CD4-positive, alpha-beta memory T cell (primary cell): Measurements from ENCODE around the gene ARHGEF18. TPM values are rescaled to one million over a fixed set of nuclear protein-coding genes. Genes with fewer than 3 reads are reported as not detected.

Source experiments
- CTCF ChIA-PET: fragments of 350-600 bp; sonication (Branson Sonifier 250); formaldehyde crosslinking; loops from one replicate; lab custom pipeline; 2021; ENCODE audit warnings: inconsistent platforms; ENCODE audit not compliant: partially characterized antibody; lab: Charles Lee
- POLR2A ChIA-PET: fragments of 350-600 bp; sonication (Branson Sonifier 250); formaldehyde crosslinking; loops from one replicate; lab custom pipeline; 2021; ENCODE audit not compliant: partially characterized antibody; lab: Charles Lee
- DNase-seq, 5 donors: peaks; one replicate each; pipeline versions ENCODE4 v3.0.0 to v3.0.0-alpha.2; 2020 to 2022; ENCODE audit warnings: mixed read lengths in 1 of 5
- H3K27ac ChIP-seq: one replicate; pipeline ENCODE4 v1.7.0; 2013; ENCODE audit warnings: low read depth, low read length
- H3K27me3 ChIP-seq: 2 replicates; pipeline ENCODE4 v1.7.0; 2013; ENCODE audit warnings: mild to moderate bottlenecking, low read length, moderate library complexity; ENCODE audit not compliant: insufficient read depth
- H3K36me3 ChIP-seq: 2 replicates; pipeline ENCODE4 v1.7.0; 2013; ENCODE audit warnings: mild to moderate bottlenecking, low read length, moderate library complexity; ENCODE audit not compliant: insufficient read depth
- H3K4me1 ChIP-seq: 2 replicates; pipeline ENCODE4 v1.7.0; 2013; ENCODE audit warnings: mild to moderate bottlenecking, low read length, moderate library complexity; ENCODE audit not compliant: insufficient read depth
- H3K4me3 ChIP-seq, 2 donors: one replicate each; pipeline ENCODE4 v1.7.0; 2013; ENCODE audit warnings: low read length in 2 of 2, mild to moderate bottlenecking in 1 of 2
- H3K9me3 ChIP-seq, 2 donors: one replicate each; pipeline ENCODE4 v1.7.0; 2013; ENCODE audit warnings: low read length in 2 of 2, control low read depth in 1 of 2; ENCODE audit not compliant: control insufficient read depth in 1 of 2
- H3K27ac Mint-ChIP-seq, 7 donors: one replicate each; pipeline ENCODE4 v1.8.0; 2020 to 2021; ENCODE audit warnings: mixed read lengths in 7 of 7, mild to moderate bottlenecking in 6 of 7, inconsistent platforms in 3 of 7, moderate library complexity in 3 of 7
- H3K27me3 Mint-ChIP-seq, 2 donors: one replicate each; pipeline ENCODE4 v1.8.0; 2020 to 2021; ENCODE audit warnings: mixed read lengths in 2 of 2
- H3K36me3 Mint-ChIP-seq, 2 donors: one replicate each; pipeline ENCODE4 v1.8.0; 2020 to 2021; ENCODE audit warnings: mixed read lengths in 2 of 2, inconsistent platforms in 1 of 2, mild to moderate bottlenecking in 1 of 2
- H3K4me1 Mint-ChIP-seq, 4 donors: one replicate each; pipeline ENCODE4 v1.8.0; 2020 to 2021; ENCODE audit warnings: mixed read lengths in 4 of 4, mild to moderate bottlenecking in 1 of 4
- H3K4me3 Mint-ChIP-seq, 8 donors: one replicate each; pipeline ENCODE4 v1.8.0; 2020 to 2021; ENCODE audit warnings: mixed read lengths in 8 of 8, mild to moderate bottlenecking in 7 of 8, moderate library complexity in 6 of 8, inconsistent platforms in 3 of 8
- H3K9me3 Mint-ChIP-seq, 8 donors: one replicate each; pipeline ENCODE4 v1.8.0; 2020 to 2021; ENCODE audit warnings: mixed read lengths in 8 of 8, mild to moderate bottlenecking in 5 of 8, inconsistent platforms in 3 of 8, moderate library complexity in 1 of 8
- intact Hi-C: fragments of 100-400 bp; cut with micrococcal nuclease; formaldehyde crosslinking; loops from one replicate; pipeline ENCODE4 v1.15.1; 2023
- polyA plus RNA-seq, 2 donors: library from polyadenylated mRNA; unstranded; fragments of 300-500 nt; fragmentation: Illumina TruSeq; gene quantifications; one replicate each; pipeline ENCODE4 v1.2.3, GENCODE V29; 2021
- total RNA-seq, 2 experiments: library from RNA; stranded (reverse); gene quantifications; one replicate each; pipeline ENCODE4 v1.2.3, GENCODE V29; 2021

ARHGEF18 gene
- total and polyA plus RNA-seq, 4 experiments from 2014 or later: 2.2 to 83.8 (median 46.7) TPM

GRCh38 chr19:7312816-7313215 lies 35.9 kb upstream of the ARHGEF18 start:
- no peak overlapping the region for H3K4me3 Mint-ChIP-seq
- DNase-seq: no peak
- H3K9me3 Mint-ChIP-seq: peaks cover 0 to 5% (median under 1%) of the 10 kb centered on the region in 8 donors
- Histone ChIP-seq H3K36me3 (no peaks in the 10 kb centered on the region), H3K27me3 (no peaks in the 10 kb centered on the region), H3K27ac (no peak overlapping the region), H3K4me1 (no peaks in the 10 kb centered on the region), H3K4me3 (no peak overlapping the region), H3K9me3 (no peaks in the 10 kb centered on the region)
- H3K4me1 Mint-ChIP-seq: peaks cover 0 to 1% (median 0%) of the 10 kb centered on the region in 4 donors
- H3K27ac Mint-ChIP-seq: peak overlapping the region in 1 of 7 donors; percentile 55
- POLR2A ChIA-PET: no interaction called here
- intact Hi-C loops: no loop called here
- peaks cover 3% of the 10 kb centered on the region in 2 donors for H3K27me3 Mint-ChIP-seq
- no peaks in the 10 kb centered on the region for H3K36me3 Mint-ChIP-seq
- CTCF ChIA-PET: no interaction called here

GRCh38 chr19:7318176-7318575 lies 30.6 kb upstream of the ARHGEF18 start:
- no peaks in the 10 kb centered on the region for H3K36me3 Mint-ChIP-seq
- no peaks in the 10 kb centered on the region for H3K4me1 Mint-ChIP-seq
- H3K27me3 Mint-ChIP-seq: peaks cover 2 to 8% of the 10 kb centered on the region in 2 donors
- Histone ChIP-seq H3K4me1 (no peaks in the 10 kb centered on the region), H3K27me3 (no peaks in the 10 kb centered on the region), H3K9me3 (no peaks in the 10 kb centered on the region), H3K36me3 (no peaks in the 10 kb centered on the region), H3K27ac (no peak overlapping the region), H3K4me3 (no peak overlapping the region)
- ChIA-PET POLR2A (no interaction called here), CTCF (no interaction called here)
- intact Hi-C loops: no loop called here
- H3K9me3 Mint-ChIP-seq: peaks cover 0 to 12% (median 5%) of the 10 kb centered on the region in 8 donors
- H3K4me3 Mint-ChIP-seq: no peak overlapping the region
- DNase-seq: no peak
- no peak overlapping the region for H3K27ac Mint-ChIP-seq

GRCh38 chr19:7326105-7326877 lies 22.4 kb upstream of the ARHGEF18 start:
- H3K9me3 ChIP-seq: no peaks in the 10 kb centered on the region
- ChIA-PET POLR2A (interaction anchor here (1.3 kb wide), 1 partner anchor 22 kb away, joined by 4 read pairs; the partner anchor contains the start of gene ARHGEF18), CTCF (interaction anchor here (0.8 to 4.9 kb wide), 9 partner anchors 9 to 224 kb away, joined by 3 to 50 read pairs (median 4); partner anchors contain the start of gene ARHGEF18)
- DNase-seq: peak in 2 of 5 donors; percentile 24 to 37
- no peak overlapping the region for H3K27ac Mint-ChIP-seq
- H3K4me1 Mint-ChIP-seq: no peaks in the 10 kb centered on the region
- H3K27me3 Mint-ChIP-seq: peaks cover 1 to 2% of the 10 kb centered on the region in 2 donors
- no peak overlapping the region for H3K4me3 ChIP-seq
- no peaks in the 10 kb centered on the region for H3K36me3 Mint-ChIP-seq
- H3K4me1 ChIP-seq: no peaks in the 10 kb centered on the region
- H3K36me3 ChIP-seq: no peaks in the 10 kb centered on the region
- intact Hi-C loops: loop anchor here (1.0 kb wide), 1 partner anchor 224 kb away; no protein-coding TSS in a partner anchor
- H3K27me3 ChIP-seq: no peaks in the 10 kb centered on the region
- H3K27ac ChIP-seq: no peak overlapping the region
- no peak overlapping the region for H3K4me3 Mint-ChIP-seq
- H3K9me3 Mint-ChIP-seq: peaks cover 0 to 14% (median 6%) of the 10 kb centered on the region in 8 donors

GRCh38 chr19:7327802-7328201 lies 20.9 kb upstream of the ARHGEF18 start:
- no peaks in the 10 kb centered on the region for H3K9me3 ChIP-seq
- Mint-ChIP-seq H3K9me3 (peaks cover 0 to 14% (median 6%) of the 10 kb centered on the region in 8 donors), H3K27ac (no peak overlapping the region), H3K36me3 (no peaks in the 10 kb centered on the region), H3K27me3 (peaks cover 1% of the 10 kb centered on the region in 2 donors), H3K4me1 (no peaks in the 10 kb centered on the region), H3K4me3 (no peak overlapping the region)
- no peak for DNase-seq
- no peaks in the 10 kb centered on the region for H3K27me3 ChIP-seq
- H3K27ac ChIP-seq: no peak overlapping the region
- ChIA-PET POLR2A (no interaction called here), CTCF (interaction anchor here (0.7 to 4.9 kb wide), 5 partner anchors 12 to 883 kb away, joined by 3 to 50 read pairs (median 12); partner anchors contain the start of gene ARHGEF18)
- H3K4me1 ChIP-seq: no peaks in the 10 kb centered on the region
- no peak overlapping the region for H3K4me3 ChIP-seq
- H3K36me3 ChIP-seq: no peaks in the 10 kb centered on the region
- intact Hi-C loops: loop anchor here (1.0 kb wide), 1 partner anchor 52 kb away; no protein-coding TSS in a partner anchor

GRCh38 chr19:7328647-7329046 lies 20.1 kb upstream of the ARHGEF18 start:
- Histone ChIP-seq H3K4me1 (no peaks in the 10 kb centered on the region), H3K4me3 (no peak overlapping the region), H3K27ac (no peak overlapping the region), H3K36me3 (no peaks in the 10 kb centered on the region), H3K27me3 (no peaks in the 10 kb centered on the region), H3K9me3 (no peaks in the 10 kb centered on the region)
- H3K4me1 Mint-ChIP-seq: no peaks in the 10 kb centered on the region
- DNase-seq: peak in 1 of 5 donors; percentile 26
- intact Hi-C loops: loop anchor here (1.0 kb wide), 1 partner anchor 52 kb away; no protein-coding TSS in a partner anchor
- peaks cover 1% of the 10 kb centered on the region in 2 donors for H3K27me3 Mint-ChIP-seq
- H3K4me3 Mint-ChIP-seq: no peak overlapping the region
- H3K36me3 Mint-ChIP-seq: no peaks in the 10 kb centered on the region
- ChIA-PET CTCF (interaction anchor here (0.8 to 4.9 kb wide), 5 partner anchors 11 to 136 kb away, joined by 3 to 50 read pairs (median 4); partner anchors contain the start of gene ARHGEF18), POLR2A (interaction anchor here (0.6 to 2.7 kb wide), 5 partner anchors 17 to 216 kb away, joined by 3 to 10 read pairs (median 4); no protein-coding TSS in a partner anchor)
- H3K27ac Mint-ChIP-seq: no peak overlapping the region
- peaks cover 0 to 14% (median 6%) of the 10 kb centered on the region in 8 donors for H3K9me3 Mint-ChIP-seq

- H3K4me1 Mint-ChIP-seq: peaks cover 0 to 4% (median 0%) of the 10 kb centered on the region in 4 donors
Measured at GRCh38 chr19:7331446-7331845, 17.3 kb upstream of the ARHGEF18 start.

More at GRCh38 chr19:7331446-7331845, 17.3 kb upstream of the ARHGEF18 start:
- no peaks in the 10 kb centered on the region for H3K9me3 ChIP-seq
- no peak overlapping the region for H3K4me3 ChIP-seq
- Mint-ChIP-seq H3K27me3 (no peaks in the 10 kb centered on the region), H3K4me3 (no peak overlapping the region), H3K36me3 (no peaks in the 10 kb centered on the region), H3K27ac (no peak overlapping the region), H3K9me3 (no peaks in the 10 kb centered on the region)
- intact Hi-C loops: no loop called here
- H3K36me3 ChIP-seq: no peaks in the 10 kb centered on the region
- no peaks in the 10 kb centered on the region for H3K4me1 ChIP-seq
- CTCF ChIA-PET: no interaction called here
- POLR2A ChIA-PET: no interaction called here
- H3K27ac ChIP-seq: no peak overlapping the region
- DNase-seq: no peak
- H3K27me3 ChIP-seq: no peaks in the 10 kb centered on the region
